ES-I3 (cell line): ENCODE results near the gene TRAPPC3L.

Experiments
- H3K36me3 ChIP-seq: 2 replicates; pipeline ENCODE4 v1.6.1; 2013; ENCODE audit warnings: mild to moderate bottlenecking, low read length, control low read depth, moderate library complexity; ENCODE audit not compliant: insufficient read depth
- H3K4me1 ChIP-seq: 2 replicates; pipeline ENCODE4 v1.6.1; 2013; ENCODE audit warnings: mild to moderate bottlenecking, control low read depth, low read length; ENCODE audit not compliant: insufficient read depth
- H3K9ac ChIP-seq: 2 replicates; pipeline ENCODE4 v1.6.1; 2013; ENCODE audit warnings: low read depth, mild to moderate bottlenecking, low read length, moderate library complexity
- H3K9me3 ChIP-seq: 2 replicates; pipeline ENCODE4 v1.6.1; 2013; ENCODE audit warnings: mild to moderate bottlenecking, low read length, moderate library complexity; ENCODE audit not compliant: control insufficient read depth, insufficient read depth

TRAPPC3L gene

GRCh38 chr6:116545651-116546050, at the start of gene TRAPPC3L:
Gene TRAPPC3L, minus strand, starts transcription at chr6:116545684. Its CDS starts 170 bp downstream, at chr6:116545514.
- H3K9ac ChIP-seq, result no peak within 1 kb of the TSS
- peaks cover 6% of the 10 kb centered on the region; the same call in 1 of the 2 replicates for H3K4me1 ChIP-seq
- no peaks in the 10 kb centered on the region for H3K9me3 ChIP-seq
- no peaks in the 10 kb centered on the region for H3K36me3 ChIP-seq

GRCh38 chr6:116595247-116595646, 49.8 kb upstream of the TRAPPC3L start:
- H3K36me3 ChIP-seq, result peaks cover 14% of the 10 kb centered on the region
- no peaks in the 10 kb centered on the region for H3K9me3 ChIP-seq
- H3K4me1 ChIP-seq, result no peaks in the 10 kb centered on the region
- H3K9ac ChIP-seq, result no peak overlapping the region

GRCh38 chr6:116586738-116587137, 41.3 kb upstream of the TRAPPC3L start:
- H3K36me3 ChIP-seq, result peaks cover 17% of the 10 kb centered on the region
- no peak overlapping the region for H3K9ac ChIP-seq

GRCh38 chr6:116586276-116586675, 40.8 kb upstream of the TRAPPC3L start:
- no peaks in the 10 kb centered on the region for H3K4me1 ChIP-seq
- H3K9ac ChIP-seq, result no peak overlapping the region
- peaks cover 13% of the 10 kb centered on the region for H3K36me3 ChIP-seq
- H3K9me3 ChIP-seq, result no peaks in the 10 kb centered on the region

More at GRCh38 chr6:116586738-116587137, 41.3 kb upstream of the TRAPPC3L start:
- H3K9me3 ChIP-seq, result no peaks in the 10 kb centered on the region
- H3K4me1 ChIP-seq, result no peaks in the 10 kb centered on the region

GRCh38 chr6:116580198-116580597, 34.7 kb upstream of the TRAPPC3L start:
- H3K36me3 ChIP-seq, result peaks cover 6% of the 10 kb centered on the region; the same call in 1 of the 2 replicates
- H3K9me3 ChIP-seq, result no peaks in the 10 kb centered on the region
- H3K9ac ChIP-seq, result no peak overlapping the region
- no peaks in the 10 kb centered on the region for H3K4me1 ChIP-seq

GRCh38 chr6:116579143-116579542, 33.7 kb upstream of the TRAPPC3L start:
- H3K9ac ChIP-seq, result no peak overlapping the region
- no peaks in the 10 kb centered on the region for H3K9me3 ChIP-seq
- H3K36me3 ChIP-seq, result peaks cover 4% of the 10 kb centered on the region; the same call in 1 of the 2 replicates

GRCh38 chr6:116578335-116578734, 32.9 kb upstream of the TRAPPC3L start:
- H3K36me3 ChIP-seq, result peaks cover 4% of the 10 kb centered on the region; the same call in 1 of the 2 replicates
- no peaks in the 10 kb centered on the region for H3K9me3 ChIP-seq
- no peaks in the 10 kb centered on the region for H3K4me1 ChIP-seq
- H3K9ac ChIP-seq, result no peak overlapping the region

More at GRCh38 chr6:116579143-116579542, 33.7 kb upstream of the TRAPPC3L start:
- H3K4me1 ChIP-seq, result no peaks in the 10 kb centered on the region

- H3K9ac ChIP-seq, result no peak overlapping the region
- no peaks in the 10 kb centered on the region for H3K4me1 ChIP-seq
- H3K36me3 ChIP-seq, result peaks cover 4% of the 10 kb centered on the region; the same call in 1 of the 2 replicates
- H3K9me3 ChIP-seq, result no peaks in the 10 kb centered on the region
Measured at GRCh38 chr6:116577486-116577885, 32.0 kb upstream of the TRAPPC3L start.

GRCh38 chr6:116575227-116575626, 29.7 kb upstream of the TRAPPC3L start:
- H3K36me3 ChIP-seq, result peaks cover 4% of the 10 kb centered on the region; the same call in 1 of the 2 replicates
- no peaks in the 10 kb centered on the region for H3K9me3 ChIP-seq
- no peak overlapping the region for H3K9ac ChIP-seq
- H3K4me1 ChIP-seq, result no peaks in the 10 kb centered on the region

GRCh38 chr6:116572162-116572561, 26.7 kb upstream of the TRAPPC3L start:
- Histone ChIP-seq H3K36me3 (peaks cover 2% of the 10 kb centered on the region; the same call in 1 of the 2 replicates), H3K9ac (peak overlapping the region; percentile 96), H3K9me3 (no peaks in the 10 kb centered on the region), H3K4me1 (no peaks in the 10 kb centered on the region)

- Histone ChIP-seq H3K36me3 (no peaks in the 10 kb centered on the region), H3K9me3 (no peaks in the 10 kb centered on the region), H3K4me1 (no peaks in the 10 kb centered on the region), H3K9ac (peak overlapping the region; percentile 96)
Measured at GRCh38 chr6:116571683-116572000, 26.2 kb upstream of the TRAPPC3L start.

- H3K9me3 ChIP-seq, result no peaks in the 10 kb centered on the region
- H3K36me3 ChIP-seq, result no peaks in the 10 kb centered on the region
- peak within 1 kb of the TSS; percentile 96 for H3K9ac ChIP-seq
- H3K4me1 ChIP-seq, result no peaks in the 10 kb centered on the region
Measured at GRCh38 chr6:116570856-116571682, 25.6 kb upstream of the TRAPPC3L start, which contains the start of gene RWDD1. Gene RWDD1, plus strand, starts transcription at chr6:116571504. Its CDS starts 79 bp downstream, at chr6:116571583.

GRCh38 chr6:116568821-116569755, 23.6 kb upstream of the TRAPPC3L start:
- Histone ChIP-seq H3K4me1 (no peaks in the 10 kb centered on the region), H3K9ac (no peak overlapping the region), H3K9me3 (no peaks in the 10 kb centered on the region), H3K36me3 (no peaks in the 10 kb centered on the region)

GRCh38 chr6:116568111-116568510, 22.6 kb upstream of the TRAPPC3L start:
- Histone ChIP-seq H3K36me3 (no peaks in the 10 kb centered on the region), H3K9ac (no peak overlapping the region), H3K4me1 (no peaks in the 10 kb centered on the region), H3K9me3 (no peaks in the 10 kb centered on the region)
